Measurements from ENCODE around the gene SERTAD3. TPM values are rescaled to one million over a fixed set of nuclear protein-coding genes. Genes with fewer than 3 reads are reported as not detected.

The SERTAD3 gene
- total RNA-seq, 6 experiments from 2014 or later, result 35.9 to 47.0 (median 41.2) TPM

DNA sequence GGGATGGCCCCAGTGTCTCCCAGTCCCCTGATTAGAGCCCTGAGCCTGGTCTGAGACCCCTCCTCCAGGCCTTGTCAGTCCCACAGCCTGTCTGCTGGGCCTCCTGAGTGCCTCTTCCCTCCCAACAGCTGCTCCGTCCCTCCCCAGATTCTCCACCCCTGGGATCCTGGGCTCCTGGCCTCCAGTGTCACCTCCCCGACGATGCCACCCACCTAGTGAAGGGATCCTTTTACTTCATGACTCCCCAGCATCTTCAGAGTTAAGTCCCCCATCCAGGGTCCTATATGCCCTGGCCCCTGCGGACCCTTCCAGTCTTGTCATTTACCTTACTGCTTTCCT, 26.5 kb downstream of the SERTAD3 start:
- peak overlapping the region; percentile 34; the same call in 1 of the 2 replicates for H3K27ac Mint-ChIP-seq
- no peaks in the 10 kb centered on the region for H3K9me3 Mint-ChIP-seq
- TF ChIP-seq, protein P1, sequence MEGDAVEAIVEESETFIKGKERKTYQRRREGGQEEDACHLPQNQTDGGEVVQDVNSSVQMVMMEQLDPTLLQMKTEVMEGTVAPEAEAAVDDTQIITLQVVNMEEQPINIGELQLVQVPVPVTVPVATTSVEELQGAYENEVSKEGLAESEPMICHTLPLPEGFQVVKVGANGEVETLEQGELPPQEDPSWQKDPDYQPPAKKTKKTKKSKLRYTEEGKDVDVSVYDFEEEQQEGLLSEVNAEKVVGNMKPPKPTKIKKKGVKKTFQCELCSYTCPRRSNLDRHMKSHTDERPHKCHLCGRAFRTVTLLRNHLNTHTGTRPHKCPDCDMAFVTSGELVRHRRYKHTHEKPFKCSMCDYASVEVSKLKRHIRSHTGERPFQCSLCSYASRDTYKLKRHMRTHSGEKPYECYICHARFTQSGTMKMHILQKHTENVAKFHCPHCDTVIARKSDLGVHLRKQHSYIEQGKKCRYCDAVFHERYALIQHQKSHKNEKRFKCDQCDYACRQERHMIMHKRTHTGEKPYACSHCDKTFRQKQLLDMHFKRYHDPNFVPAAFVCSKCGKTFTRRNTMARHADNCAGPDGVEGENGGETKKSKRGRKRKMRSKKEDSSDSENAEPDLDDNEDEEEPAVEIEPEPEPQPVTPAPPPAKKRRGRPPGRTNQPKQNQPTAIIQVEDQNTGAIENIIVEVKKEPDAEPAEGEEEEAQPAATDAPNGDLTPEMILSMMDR (IDR thresholded peaks at IDR 0.05), result no peak
- no peak for DNase-seq
- H3K36me3 Mint-ChIP-seq (ENCODE audit: low read depth), result 0 out of 2 replicates have a peak, but pooled peaks cover 4% of the 10 kb centered on the region
- H3K27me3 Mint-ChIP-seq (ENCODE audit: insufficient read depth), result peaks cover 4% of the 10 kb centered on the region
- no peak overlapping the region for H3K4me3 Mint-ChIP-seq
- H3K4me1 Mint-ChIP-seq (ENCODE audit: low read depth), result peaks cover 21% of the 10 kb centered on the region

DNA sequence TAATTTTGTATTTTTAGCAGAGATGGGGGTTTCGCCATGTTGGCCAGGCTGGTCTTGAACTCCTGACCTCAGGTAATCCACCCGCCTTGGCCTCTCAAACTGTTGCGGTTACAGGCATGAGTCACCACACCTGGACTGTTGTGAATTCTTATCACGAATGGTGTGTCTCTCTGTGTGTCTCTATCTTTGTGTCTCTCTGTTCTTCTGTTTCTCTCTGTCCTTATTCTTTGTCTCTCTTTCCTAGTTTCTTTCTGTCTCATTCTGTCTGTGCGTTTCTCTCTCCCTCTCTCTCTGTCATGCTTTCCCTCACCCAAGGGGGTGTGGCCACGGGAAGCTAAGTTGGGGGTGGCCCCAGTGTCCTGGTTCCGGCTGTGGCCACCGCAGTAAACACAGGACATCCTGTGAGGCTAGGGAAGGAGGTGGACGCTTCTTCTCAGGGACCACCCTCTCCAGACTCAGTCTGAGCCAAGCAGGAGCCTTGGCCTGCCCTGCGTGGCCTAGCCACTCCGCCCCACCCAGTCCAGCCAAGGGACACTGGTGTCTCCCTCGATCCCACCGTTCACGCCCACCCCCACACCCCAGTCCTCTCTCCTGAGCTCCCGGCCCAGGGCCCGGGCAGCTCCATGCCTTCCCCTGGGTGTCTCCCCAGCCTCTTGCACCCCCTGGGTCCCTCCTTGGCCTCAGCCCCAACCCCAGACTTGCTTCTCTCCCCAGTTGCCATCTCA, 27.1 kb downstream of the SERTAD3 start:
- Mint-ChIP-seq H3K4me3 (peak overlapping the region; percentile 4; the same call in 1 of the 2 replicates), H3K27me3 (ENCODE audit: insufficient read depth) (peaks cover 4% of the 10 kb centered on the region), H3K36me3 (ENCODE audit: low read depth) (no peaks in the 10 kb centered on the region), H3K9me3 (no peaks in the 10 kb centered on the region), H3K4me1 (ENCODE audit: low read depth) (peaks cover 16% of the 10 kb centered on the region), H3K27ac (peak overlapping the region; percentile 34)
- DNase-seq, result no peak
- TF ChIP-seq, protein P1 (IDR thresholded peaks at IDR 0.05), result no peak

DNA sequence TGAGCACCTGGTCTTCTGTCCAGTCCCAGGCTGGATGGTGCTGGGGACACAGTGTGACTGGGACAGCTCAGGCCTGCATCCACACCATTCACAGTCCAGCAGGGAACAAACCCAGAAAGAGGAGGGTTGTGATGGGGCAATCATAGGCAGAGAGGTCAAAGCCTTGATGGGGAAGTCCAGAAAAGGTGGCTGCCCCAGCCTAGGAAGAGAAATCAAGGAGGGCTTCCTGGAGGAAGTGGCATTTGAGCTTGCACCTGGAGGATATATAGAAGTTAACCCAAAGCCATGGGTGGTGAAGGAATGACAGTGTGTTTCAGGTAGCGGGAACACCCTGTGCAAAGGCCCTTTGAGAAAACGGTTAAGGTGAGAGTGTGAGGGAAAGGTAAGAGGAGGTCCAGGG, 28.4 kb downstream of the SERTAD3 start:
- H3K27me3 Mint-ChIP-seq (ENCODE audit: insufficient read depth), result peaks cover 4% of the 10 kb centered on the region
- TF ChIP-seq, protein P1 (IDR thresholded peaks at IDR 0.05), result no peak
- DNase-seq, result no peak

DNA sequence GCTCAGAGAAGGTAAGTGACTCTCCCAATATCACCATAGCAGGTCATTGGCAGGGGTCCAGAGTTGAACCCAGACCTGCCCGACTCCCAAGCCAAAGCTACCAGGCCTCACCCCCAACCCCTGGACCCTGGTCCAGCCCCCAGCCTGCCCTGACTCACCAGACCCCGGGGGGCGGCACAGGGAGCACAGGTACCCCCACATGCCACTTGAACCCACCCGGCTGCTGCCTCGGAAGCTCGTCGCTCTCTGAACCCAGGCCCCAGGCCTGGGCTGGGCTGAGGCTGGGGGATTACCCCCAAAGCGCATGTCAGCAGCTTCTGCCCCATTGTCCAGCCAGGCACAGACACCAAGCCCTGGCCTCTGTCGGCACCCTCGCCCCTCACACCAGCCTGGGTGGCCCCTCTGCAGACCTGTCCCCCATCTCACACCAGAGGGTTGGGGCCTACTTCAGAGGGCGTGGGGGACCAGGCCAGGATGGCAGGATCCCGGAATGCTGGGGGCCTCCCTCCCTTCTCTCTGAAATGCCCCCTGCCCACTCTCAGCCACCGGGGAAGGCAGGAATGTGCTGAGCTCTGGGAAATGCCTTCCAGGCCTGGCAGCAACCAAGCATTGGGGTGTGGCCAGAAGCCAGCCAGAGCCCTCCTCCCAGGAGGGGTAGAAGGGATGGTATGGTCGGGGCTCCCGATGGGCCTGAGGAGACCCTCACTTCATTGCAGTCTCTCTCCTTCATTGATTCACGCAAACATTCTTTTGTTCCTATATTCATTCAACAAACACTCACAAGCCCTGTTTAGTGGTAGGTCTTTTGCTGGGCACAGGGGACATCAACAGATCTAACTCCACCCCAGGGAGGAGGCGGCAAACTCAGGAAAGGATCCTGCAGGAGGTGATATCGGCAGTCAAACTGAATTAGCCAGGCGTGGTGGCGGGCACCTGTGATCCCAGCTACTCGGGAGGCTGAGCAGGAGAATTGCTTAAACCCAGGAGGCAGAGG, 29.3 kb downstream of the SERTAD3 start:
- H3K9me3 Mint-ChIP-seq, result no peaks in the 10 kb centered on the region
- no peak for DNase-seq
- H3K36me3 Mint-ChIP-seq (ENCODE audit: low read depth), result no peaks in the 10 kb centered on the region
- no peak overlapping the region for H3K4me3 Mint-ChIP-seq
- H3K4me1 Mint-ChIP-seq (ENCODE audit: low read depth), result peaks cover 12% of the 10 kb centered on the region
- TF ChIP-seq, protein P1 (IDR thresholded peaks at IDR 0.05), result no peak
- H3K27me3 Mint-ChIP-seq (ENCODE audit: insufficient read depth), result peaks cover 4% of the 10 kb centered on the region
- H3K27ac Mint-ChIP-seq, result no peak overlapping the region

More for the DNA sequence above, 28.4 kb downstream of the SERTAD3 start:
- Mint-ChIP-seq H3K4me3 (no peak overlapping the region), H3K9me3 (no peaks in the 10 kb centered on the region), H3K36me3 (ENCODE audit: low read depth) (no peaks in the 10 kb centered on the region), H3K27ac (no peak overlapping the region), H3K4me1 (ENCODE audit: low read depth) (peaks cover 12% of the 10 kb centered on the region)

DNA sequence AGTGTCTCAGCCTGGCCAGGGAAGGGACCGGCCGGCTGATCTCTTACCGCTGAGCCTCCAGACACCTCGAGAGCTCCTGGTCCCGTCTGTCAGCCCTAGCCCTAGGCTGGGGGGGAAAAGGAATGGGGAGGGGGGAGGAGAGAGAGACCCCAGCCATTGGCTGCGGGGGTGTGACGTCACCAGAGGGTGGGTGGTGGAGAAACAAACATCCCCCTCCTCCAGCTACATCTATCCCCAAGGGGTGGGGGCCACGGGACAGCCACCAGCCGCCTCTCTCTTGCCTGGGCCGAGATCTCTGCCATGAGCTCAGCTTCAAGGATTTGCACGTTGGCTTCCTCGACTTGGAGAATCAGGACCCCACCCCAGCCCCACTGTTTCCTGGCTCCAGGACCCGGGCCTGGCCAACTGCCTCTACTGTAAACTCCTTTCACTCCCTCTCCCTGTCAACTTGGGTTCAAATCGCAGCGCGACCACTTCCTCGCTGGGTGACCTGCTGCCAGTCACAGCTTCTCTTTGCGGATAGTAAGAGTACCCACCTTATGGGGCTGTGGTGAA, 30.8 kb downstream of the SERTAD3 start, which contains the start of gene PRX:
Gene PRX (minus strand): TSS at position 88 of the 555 bp plus-strand sequence. CDS start 5,446 bp downstream, outside the sequence.
- peaks cover 12% of the 10 kb centered on the region for H3K4me1 Mint-ChIP-seq (ENCODE audit: low read depth)

More for the DNA sequence above, 30.8 kb downstream of the SERTAD3 start, which contains the start of gene PRX:
- peaks cover 4% of the 10 kb centered on the region for H3K27me3 Mint-ChIP-seq (ENCODE audit: insufficient read depth)
- TF ChIP-seq, protein P1 (IDR thresholded peaks at IDR 0.05), result no peak
- H3K36me3 Mint-ChIP-seq (ENCODE audit: low read depth), result no peaks in the 10 kb centered on the region
- H3K9me3 Mint-ChIP-seq, result no peaks in the 10 kb centered on the region
- H3K27ac Mint-ChIP-seq, result no peak within 1 kb of the TSS
- DNase-seq, result no peak
- H3K4me3 Mint-ChIP-seq, result no peak within 1 kb of the TSS

Data from HFFc6 (cell line).